Esophagus muscularis mucosa (tissue), 4 donors: ENCODE results near the gene PCDHGA6. TPM values are rescaled to one million over a fixed set of nuclear protein-coding genes. Genes with fewer than 3 reads are reported as not detected.

Source experiments
- DNase-seq: peaks from one replicate; pipeline ENCODE4 v3.0.0-alpha.2; 2017; ENCODE audit errors: extremely low spot score
- H3K27ac ChIP-seq, 4 donors: fragments of 200-600 bp; sonication (generic); replicated peaks in 1 of 4; 1 replicate in 3 of 4; 2 replicates in 1 of 4; pipeline ENCODE4 v1.5.1; 2016 to 2019; ENCODE audit warnings: mild to moderate bottlenecking in 1 of 4
- H3K27me3 ChIP-seq, 4 donors: fragments of 200-600 bp; sonication (generic); one replicate each; pipeline versions ENCODE4 v1.5.1 to v1.6.0; 2016 to 2019
- H3K36me3 ChIP-seq, 4 donors: fragments of 200-600 bp; sonication (generic); one replicate each; pipeline ENCODE4 v1.5.1; 2016 to 2019
- H3K4me1 ChIP-seq, 4 donors: fragments of 200-600 bp; sonication (generic); one replicate each; pipeline ENCODE4 v1.5.1; 2016 to 2019
- H3K4me3 ChIP-seq, 4 donors: fragments of 200-600 bp; sonication (generic); 1 replicate in 2 of 4; 2 replicates in 2 of 4; pipeline ENCODE4 v1.5.1; 2016 to 2019; ENCODE audit warnings: mild to moderate bottlenecking in 4 of 4, moderate library complexity in 1 of 4
- H3K9me3 ChIP-seq, 4 donors: fragments of 200-600 bp; sonication (generic); 1 replicate in 3 of 4; 2 replicates in 1 of 4; pipeline ENCODE4 v1.5.1; 2016 to 2019
- EP300 ChIP-seq: sonication (generic); formaldehyde crosslinking; IDR thresholded peaks from one replicate; pipeline ENCODE4 v1.6.1; 2017; ENCODE audit warnings: antibody characterized with exemption
- POLR2A ChIP-seq: fragments of 450-650 bp; IDR thresholded peaks from one replicate; pipeline ENCODE4 v1.6.1; 2017; ENCODE audit warnings: antibody characterized with exemption, moderate library complexity, mild to moderate bottlenecking, low read depth
- POLR2AphosphoS5 ChIP-seq, 2 donors: sonication (generic); formaldehyde crosslinking; IDR thresholded peaks; one replicate each; pipeline ENCODE4 v1.6.1; 2017; ENCODE audit warnings: antibody characterized with exemption in 2 of 2
- WGBS: methylation state at CpG from one replicate; pipeline ENCODE4 v1.1.5; 2018; 5-methylcytosine and 5-hydroxymethylcytosine counted together
- intact Hi-C: fragments of 100-400 bp; cut with DNase I; formaldehyde crosslinking; loops from one replicate; pipeline ENCODE4 v1.15.1; 2023
- total RNA-seq, 4 donors: library from RNA; depleted of rRNA; stranded (reverse); fragments of >200 nt; gene quantifications; one replicate each; pipeline versions ENCODE4 v1.1.0 to v1.2.1, GENCODE V29; 2016
- TF ChIP-seq, protein P1 (sequence below), 3 experiments: fragments of 200-600 bp in 2 of 3; fragments of 450-650 bp in 1 of 3; sonication (generic) in 2 of 3; IDR thresholded peaks; one replicate each; pipeline ENCODE4 v1.5.1; 2017 to 2019; ENCODE audit warnings: antibody characterized with exemption in 3 of 3, mild to moderate bottlenecking in 2 of 3, moderate library complexity in 1 of 3

PCDHGA6 gene
- total RNA-seq, 4 donors from 2014 or later = 4.1 to 7.1 (median 5.9) TPM

DNA sequence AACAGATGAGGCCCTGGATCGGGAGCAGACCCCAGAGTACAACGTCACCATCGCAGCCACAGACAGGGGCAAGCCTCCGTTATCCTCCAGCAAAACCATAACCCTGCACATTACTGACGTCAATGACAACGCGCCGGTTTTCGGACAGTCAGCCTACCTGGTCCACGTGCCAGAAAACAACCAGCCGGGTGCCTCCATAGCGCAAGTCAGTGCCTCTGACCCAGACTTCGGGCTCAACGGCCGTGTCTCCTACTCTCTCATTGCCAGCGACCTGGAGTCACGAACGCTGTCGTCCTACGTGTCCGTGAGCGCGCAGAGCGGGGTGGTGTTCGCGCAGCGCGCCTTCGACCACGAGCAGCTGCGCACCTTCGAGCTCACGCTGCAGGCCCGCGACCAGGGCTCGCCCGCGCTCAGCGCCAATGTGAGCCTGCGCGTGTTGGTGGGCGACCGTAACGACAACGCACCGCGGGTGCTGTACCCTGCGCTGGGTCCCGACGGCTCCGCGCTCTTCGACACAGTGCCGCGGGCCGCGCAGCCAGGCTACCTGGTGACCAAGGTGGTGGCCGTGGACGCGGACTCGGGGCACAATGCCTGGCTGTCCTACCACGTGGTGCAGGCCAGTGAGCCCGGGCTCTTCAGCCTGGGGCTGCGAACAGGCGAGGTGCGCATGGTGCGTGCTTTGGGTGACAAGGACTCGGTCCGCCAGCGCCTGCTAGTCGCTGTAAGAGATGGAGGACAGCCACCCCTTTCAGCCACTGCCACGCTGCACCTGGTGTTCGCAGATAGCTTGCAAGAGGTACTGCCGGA, 45.6 kb downstream of the PCDHGA6 start:
- no peaks in the 10 kb centered on the region for H3K27me3 ChIP-seq
- 27% methylated on average over 23 of the region's 74 CpGs for WGBS
- intact Hi-C loops = loop anchor here (5.0 to 10.0 kb wide), 2 partner anchors 106 to 138 kb away; no protein-coding TSS in a partner anchor
- peaks cover 0 to 17% (median 6%) of the 10 kb centered on the region in 4 donors for H3K4me1 ChIP-seq
- no peak overlapping the region for H3K27ac ChIP-seq
- H3K4me3 ChIP-seq = peak overlapping the region in 1 of 4 donors; percentile 7
- TF ChIP-seq EP300 (no peak), POLR2AphosphoS5 (IDR thresholded peaks at IDR 0.05) (no peak), POLR2A (no peak)
- TF ChIP-seq, protein P1, sequence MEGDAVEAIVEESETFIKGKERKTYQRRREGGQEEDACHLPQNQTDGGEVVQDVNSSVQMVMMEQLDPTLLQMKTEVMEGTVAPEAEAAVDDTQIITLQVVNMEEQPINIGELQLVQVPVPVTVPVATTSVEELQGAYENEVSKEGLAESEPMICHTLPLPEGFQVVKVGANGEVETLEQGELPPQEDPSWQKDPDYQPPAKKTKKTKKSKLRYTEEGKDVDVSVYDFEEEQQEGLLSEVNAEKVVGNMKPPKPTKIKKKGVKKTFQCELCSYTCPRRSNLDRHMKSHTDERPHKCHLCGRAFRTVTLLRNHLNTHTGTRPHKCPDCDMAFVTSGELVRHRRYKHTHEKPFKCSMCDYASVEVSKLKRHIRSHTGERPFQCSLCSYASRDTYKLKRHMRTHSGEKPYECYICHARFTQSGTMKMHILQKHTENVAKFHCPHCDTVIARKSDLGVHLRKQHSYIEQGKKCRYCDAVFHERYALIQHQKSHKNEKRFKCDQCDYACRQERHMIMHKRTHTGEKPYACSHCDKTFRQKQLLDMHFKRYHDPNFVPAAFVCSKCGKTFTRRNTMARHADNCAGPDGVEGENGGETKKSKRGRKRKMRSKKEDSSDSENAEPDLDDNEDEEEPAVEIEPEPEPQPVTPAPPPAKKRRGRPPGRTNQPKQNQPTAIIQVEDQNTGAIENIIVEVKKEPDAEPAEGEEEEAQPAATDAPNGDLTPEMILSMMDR (IDR thresholded peaks at IDR 0.05) = no peak
- H3K9me3 ChIP-seq = peaks cover 24 to 98% (median 95%) of the 10 kb centered on the region in 4 donors
- peaks cover 4 to 13% (median 5%) of the 10 kb centered on the region in 4 donors for H3K36me3 ChIP-seq
- DNase-seq = peak; percentile 62

DNA sequence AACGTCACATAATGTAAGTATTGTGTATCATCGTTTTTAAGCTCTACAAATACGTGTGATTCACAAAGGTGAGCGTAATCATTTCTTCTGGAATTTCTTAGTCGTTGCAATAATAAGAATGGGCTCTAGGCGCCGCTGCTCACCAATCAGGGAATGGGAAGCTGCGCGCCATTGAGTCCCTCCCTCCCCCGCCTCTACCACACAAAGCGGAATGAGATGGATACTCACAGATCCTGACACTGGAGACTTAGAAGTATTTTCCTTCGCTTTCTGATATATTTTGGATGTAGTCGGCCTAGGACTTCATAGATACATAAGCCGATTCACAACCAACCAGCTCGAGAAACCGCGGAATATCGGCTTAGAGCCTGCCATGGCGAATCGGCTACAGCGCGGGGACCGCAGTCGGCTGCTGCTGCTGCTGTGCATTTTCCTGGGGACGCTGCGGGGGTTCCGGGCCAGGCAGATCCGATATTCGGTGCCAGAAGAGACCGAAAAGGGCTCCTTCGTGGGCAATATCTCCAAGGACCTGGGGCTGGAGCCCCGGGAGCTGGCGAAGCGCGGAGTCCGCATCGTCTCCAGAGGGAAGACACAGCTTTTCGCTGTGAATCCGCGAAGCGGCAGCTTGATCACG, 47.3 kb downstream of the PCDHGA6 start, which contains the start of gene PCDHGA11:
TSS of gene PCDHGA11 (plus strand) at position 197 of the 634 bp plus-strand sequence. CDS start at position 374, 177 bp downstream.
- Histone ChIP-seq H3K27me3 (no peaks in the 10 kb centered on the region), H3K9me3 (peaks cover 29 to 100% (median 97%) of the 10 kb centered on the region in 4 donors), H3K4me3 (peak within 1 kb of the TSS; percentile 24 to 47 (median 38)), H3K4me1 (peaks cover 0 to 12% (median 5%) of the 10 kb centered on the region in 4 donors), H3K36me3 (peaks cover 4 to 13% (median 7%) of the 10 kb centered on the region in 4 donors), H3K27ac (no peak within 1 kb of the TSS)
- no peak for TF ChIP-seq EP300
- TF ChIP-seq, protein P1 (IDR thresholded peaks at IDR 0.05) = peak; percentile 24 to 35 (median 31)
- 24% methylated on average over 33 of the region's 42 CpGs for WGBS
- peak; percentile 90 for DNase-seq
- intact Hi-C loops = no loop called here

DNA sequence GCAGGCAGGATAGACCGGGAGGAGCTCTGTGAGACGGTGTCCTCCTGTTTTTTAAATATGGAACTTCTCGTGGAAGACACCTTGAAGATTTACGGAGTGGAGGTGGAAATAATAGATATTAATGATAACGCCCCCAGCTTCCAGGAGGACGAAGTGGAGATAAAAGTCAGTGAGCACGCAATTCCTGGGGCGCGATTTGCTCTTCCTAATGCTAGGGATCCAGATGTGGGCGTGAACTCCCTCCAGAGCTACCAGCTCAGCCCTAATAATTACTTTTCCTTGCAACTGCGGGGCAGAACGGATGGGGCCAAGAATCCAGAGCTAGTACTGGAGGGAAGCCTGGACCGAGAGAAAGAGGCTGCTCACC, 47.8 kb downstream of the PCDHGA6 start:
- Histone ChIP-seq H3K27ac (no peak overlapping the region), H3K9me3 (peaks cover 33 to 100% (median 97%) of the 10 kb centered on the region in 4 donors)

DNA sequence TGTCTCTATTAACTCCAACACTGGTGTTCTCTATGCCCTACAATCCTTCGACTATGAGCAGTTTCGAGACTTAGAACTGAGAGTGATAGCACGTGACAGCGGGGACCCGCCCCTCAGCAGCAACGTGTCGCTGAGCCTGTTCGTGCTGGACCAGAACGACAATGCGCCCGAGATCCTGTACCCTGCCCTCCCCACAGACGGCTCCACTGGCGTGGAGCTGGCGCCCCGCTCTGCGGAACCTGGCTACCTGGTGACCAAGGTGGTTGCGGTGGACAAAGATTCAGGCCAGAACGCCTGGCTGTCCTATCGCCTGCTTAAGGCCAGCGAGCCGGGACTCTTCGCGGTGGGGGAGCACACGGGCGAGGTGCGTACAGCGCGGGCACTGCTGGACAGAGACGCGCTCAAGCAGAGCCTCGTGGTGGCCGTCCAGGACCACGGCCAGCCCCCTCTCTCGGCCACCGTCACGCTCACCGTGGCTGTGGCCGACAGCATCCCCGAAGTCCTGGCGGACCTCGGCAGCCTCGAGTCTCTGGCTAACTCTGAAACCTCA, 49.1 kb downstream of the PCDHGA6 start:
- Histone ChIP-seq H3K9me3 (peaks cover 38 to 100% (median 100%) of the 10 kb centered on the region in 4 donors), H3K27me3 (no peaks in the 10 kb centered on the region), H3K36me3 (peaks cover 4 to 23% (median 11%) of the 10 kb centered on the region in 4 donors), H3K4me1 (peaks cover 0 to 12% (median 5%) of the 10 kb centered on the region in 4 donors), H3K4me3 (no peak overlapping the region), H3K27ac (no peak overlapping the region)
- no peak for TF ChIP-seq POLR2A
- no peak for TF ChIP-seq EP300
- TF ChIP-seq POLR2AphosphoS5 (IDR thresholded peaks at IDR 0.05) = no peak
- TF ChIP-seq, protein P1 (IDR thresholded peaks at IDR 0.05) = no peak
- 18% methylated on average over 12 of the region's 42 CpGs for whole genome bisulfite sequencing
- DNase-seq = no peak
- intact Hi-C loops = no loop called here

More for the DNA sequence above, 47.8 kb downstream of the PCDHGA6 start:
- H3K27me3 ChIP-seq = no peaks in the 10 kb centered on the region
- intact Hi-C loops = no loop called here
- TF ChIP-seq, protein P1 (IDR thresholded peaks at IDR 0.05) = no peak
- TF ChIP-seq POLR2A = no peak
- no peak for TF ChIP-seq EP300
- no peak for TF ChIP-seq POLR2AphosphoS5 (IDR thresholded peaks at IDR 0.05)
- DNase-seq = no peak
- H3K4me3 ChIP-seq = peak overlapping the region; percentile 24 to 47 (median 38)
- peaks cover 0 to 12% (median 5%) of the 10 kb centered on the region in 4 donors for H3K4me1 ChIP-seq
- WGBS = 19% methylated on average over 13 of the region's 13 CpGs
- peaks cover 4 to 14% (median 9%) of the 10 kb centered on the region in 4 donors for H3K36me3 ChIP-seq
